Panc1 (cell line): Measurements from ENCODE around the gene SCYL2. TPM values are rescaled to one million over a fixed set of nuclear protein-coding genes. Genes with fewer than 3 reads are reported as not detected.

Source experiments
- ATAC-seq: fragments of 200-7000 bp; cut with Tn5 transposase; 2 replicates; pipeline ENCODE4 v1.9.1; 2020; ENCODE audit warnings: mild to moderate bottlenecking, moderate library complexity
- BruUV-seq: library from RNA; stranded (reverse); fragments of 400-500 nt; replicated peaks from 2 replicates; lab custom pipeline; 2021; lab: Mats Ljungman, UMichigan
- CTCF ChIA-PET: fragments of 300-600 bp; sonication (Branson Sonifier 250); formaldehyde crosslinking; loops from one replicate; lab custom pipeline; 2022; ENCODE audit warnings: antibody characterized with exemption; lab: Charles Lee
- POLR2A ChIA-PET: fragments of 300-600 bp; sonication (Branson Sonifier 250); formaldehyde crosslinking; loops from one replicate; lab custom pipeline; 2022; ENCODE audit warnings: antibody characterized with exemption; lab: Charles Lee
- DNase-seq: peaks from one replicate; pipeline ENCODE4 v3.0.0-alpha.2; 2010; ENCODE audit warnings: low read depth, low spot score
- H3K27ac ChIP-seq: 2 replicates; pipeline ENCODE4 v1.5.1; 2011; ENCODE audit warnings: mild to moderate bottlenecking, low read length, inconsistent platforms
- H3K27me3 ChIP-seq: fragments of 200-500 bp; sonication (Bioruptor generic); 2 replicates; pipeline ENCODE4 v1.6.0; 2014; ENCODE audit warnings: low read length, inconsistent platforms; ENCODE audit not compliant: control insufficient read depth, insufficient read depth
- H3K36me3 ChIP-seq: fragments of 200-500 bp; sonication (Bioruptor generic); 2 replicates; pipeline ENCODE4 v1.5.1; 2014; ENCODE audit warnings: inconsistent platforms, mild to moderate bottlenecking, low read length, moderate library complexity; ENCODE audit not compliant: control insufficient read depth, insufficient read depth
- H3K4me1 ChIP-seq: 2 replicates; pipeline ENCODE4 v1.5.1; 2011; ENCODE audit warnings: inconsistent platforms, mild to moderate bottlenecking, low read length, moderate library complexity; ENCODE audit not compliant: control insufficient read depth, insufficient read depth
- H3K4me3 ChIP-seq, 2 experiments: 2 replicates each; pipeline ENCODE4 v1.5.1; 2011 to 2012; ENCODE audit warnings: low read depth in 2 of 2, low read length in 2 of 2, mild to moderate bottlenecking in 2 of 2, inconsistent platforms in 1 of 2, moderate library complexity in 1 of 2
- H3K9me3 ChIP-seq: fragments of 200-500 bp; sonication (Bioruptor generic); 2 replicates; pipeline ENCODE4 v1.5.1; 2014; ENCODE audit warnings: low read depth, mild to moderate bottlenecking, inconsistent platforms, low read length, moderate library complexity; ENCODE audit not compliant: control insufficient read depth, insufficient read depth
- POLR2AphosphoS5 ChIP-seq: IDR thresholded peaks from 2 replicates; pipeline ENCODE4 v1.6.1; 2012; ENCODE audit warnings: mild to moderate bottlenecking, low read depth, low read length, moderate library complexity
- SIN3A ChIP-seq: IDR thresholded peaks from 2 replicates; pipeline ENCODE4 v1.6.1; 2012; ENCODE audit warnings: low read depth, mild to moderate bottlenecking, low read length, moderate library complexity, borderline replicate concordance; ENCODE audit not compliant: insufficient read depth
- TCF7L2 ChIP-seq: IDR thresholded peaks from 2 replicates; pipeline ENCODE4 v1.6.1; 2011; ENCODE audit warnings: mild to moderate bottlenecking, low read depth, low read length, inconsistent platforms
- in situ Hi-C: cut with HindIII; loops from 2 replicates; pipeline ENCODE4 v1.10.0; 2016; ENCODE audit warnings: low sequenced_read_pairs, low pct_unique_long_range_greater_than_20kb
- intact Hi-C: fragments of 100-400 bp; cut with micrococcal nuclease; formaldehyde crosslinking; loops from one replicate; pipeline ENCODE4 v1.10.0; 2022; ENCODE audit not compliant: unreplicated experiment
- total RNA-seq: library from RNA; stranded (reverse); gene quantifications from one replicate; pipeline ENCODE4 v1.2.1, GENCODE V29; 2021; ENCODE audit not compliant: unreplicated experiment
- TF ChIP-seq, protein P1 (sequence below): fragments of 450-650 bp; IDR thresholded peaks from 2 replicates; pipeline ENCODE4 v1.5.1; 2017; ENCODE audit warnings: mild to moderate bottlenecking
- TF ChIP-seq, protein P2 (sequence below), 2 experiments: IDR thresholded peaks; 2 replicates each; pipeline ENCODE4 v1.6.1; 2011 to 2012; ENCODE audit warnings: low read depth in 2 of 2, control low read depth in 1 of 2, low read length in 1 of 2, mild to moderate bottlenecking in 1 of 2, moderate library complexity in 1 of 2; ENCODE audit not compliant: insufficient read depth in 1 of 2

SCYL2 gene
- total RNA-seq, 1 experiment from 2014 or later: 45.3 TPM

DNA sequence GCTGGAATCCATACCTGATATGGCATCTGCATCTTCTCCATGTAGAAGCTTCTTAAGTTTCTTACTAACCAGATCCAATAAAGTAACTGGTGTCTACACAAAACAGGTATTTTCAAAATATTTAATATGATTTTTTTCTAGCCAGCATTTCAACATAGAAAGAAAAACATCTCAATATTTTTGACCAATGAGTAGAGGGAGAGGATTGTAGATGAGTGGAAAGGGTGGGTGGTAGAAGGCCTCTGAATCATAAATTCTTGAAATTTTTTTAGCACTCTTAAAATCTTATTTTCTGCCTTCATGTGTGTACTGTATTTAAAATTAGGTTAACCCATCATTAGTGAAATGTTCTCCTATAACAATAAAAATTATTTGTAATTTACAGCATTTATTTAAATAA, 18.1 kb upstream of the SCYL2 start:
- DNase-seq: no peak
- intact Hi-C loops: no loop called here

DNA sequence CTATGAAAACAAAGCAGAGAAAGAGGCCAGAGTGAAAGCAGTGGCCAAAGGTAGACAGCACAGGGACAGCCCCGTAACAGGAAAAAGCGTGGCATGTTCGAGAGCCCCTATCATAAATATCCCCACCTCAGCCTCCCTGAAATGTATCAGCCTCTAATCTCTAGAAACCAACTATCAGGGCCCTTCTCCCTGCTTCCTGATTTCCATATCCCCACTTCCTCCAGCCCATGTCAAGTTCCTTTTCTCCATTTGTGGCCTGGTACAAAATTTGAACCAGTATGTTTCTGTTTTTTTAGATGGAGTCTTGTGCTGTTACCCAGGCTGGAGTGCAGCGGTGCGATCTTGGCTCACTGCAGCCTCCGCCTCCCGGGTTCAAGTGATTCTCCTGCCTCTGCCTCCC, 17.0 kb upstream of the SCYL2 start:
- CTCF ChIA-PET: no interaction called here
- intact Hi-C loops: no loop called here
- BruUV-seq: no TSS peak
- Histone ChIP-seq H3K9me3 (no peaks in the 10 kb centered on the region), H3K4me3 (no peak overlapping the region), H3K27ac (no peak overlapping the region), H3K27me3 (no peaks in the 10 kb centered on the region), H3K36me3 (no peaks in the 10 kb centered on the region), H3K4me1 (no peaks in the 10 kb centered on the region)
- in situ Hi-C loops: no loop called here
- no peak for DNase-seq
- no peak for ATAC-seq
- POLR2A ChIA-PET: no interaction called here
- TF ChIP-seq, protein P1, sequence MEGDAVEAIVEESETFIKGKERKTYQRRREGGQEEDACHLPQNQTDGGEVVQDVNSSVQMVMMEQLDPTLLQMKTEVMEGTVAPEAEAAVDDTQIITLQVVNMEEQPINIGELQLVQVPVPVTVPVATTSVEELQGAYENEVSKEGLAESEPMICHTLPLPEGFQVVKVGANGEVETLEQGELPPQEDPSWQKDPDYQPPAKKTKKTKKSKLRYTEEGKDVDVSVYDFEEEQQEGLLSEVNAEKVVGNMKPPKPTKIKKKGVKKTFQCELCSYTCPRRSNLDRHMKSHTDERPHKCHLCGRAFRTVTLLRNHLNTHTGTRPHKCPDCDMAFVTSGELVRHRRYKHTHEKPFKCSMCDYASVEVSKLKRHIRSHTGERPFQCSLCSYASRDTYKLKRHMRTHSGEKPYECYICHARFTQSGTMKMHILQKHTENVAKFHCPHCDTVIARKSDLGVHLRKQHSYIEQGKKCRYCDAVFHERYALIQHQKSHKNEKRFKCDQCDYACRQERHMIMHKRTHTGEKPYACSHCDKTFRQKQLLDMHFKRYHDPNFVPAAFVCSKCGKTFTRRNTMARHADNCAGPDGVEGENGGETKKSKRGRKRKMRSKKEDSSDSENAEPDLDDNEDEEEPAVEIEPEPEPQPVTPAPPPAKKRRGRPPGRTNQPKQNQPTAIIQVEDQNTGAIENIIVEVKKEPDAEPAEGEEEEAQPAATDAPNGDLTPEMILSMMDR: no peak
- no peak for TF ChIP-seq SIN3A
- no peak for TF ChIP-seq POLR2AphosphoS5
- TF ChIP-seq TCF7L2: no peak
- TF ChIP-seq, protein P2, sequence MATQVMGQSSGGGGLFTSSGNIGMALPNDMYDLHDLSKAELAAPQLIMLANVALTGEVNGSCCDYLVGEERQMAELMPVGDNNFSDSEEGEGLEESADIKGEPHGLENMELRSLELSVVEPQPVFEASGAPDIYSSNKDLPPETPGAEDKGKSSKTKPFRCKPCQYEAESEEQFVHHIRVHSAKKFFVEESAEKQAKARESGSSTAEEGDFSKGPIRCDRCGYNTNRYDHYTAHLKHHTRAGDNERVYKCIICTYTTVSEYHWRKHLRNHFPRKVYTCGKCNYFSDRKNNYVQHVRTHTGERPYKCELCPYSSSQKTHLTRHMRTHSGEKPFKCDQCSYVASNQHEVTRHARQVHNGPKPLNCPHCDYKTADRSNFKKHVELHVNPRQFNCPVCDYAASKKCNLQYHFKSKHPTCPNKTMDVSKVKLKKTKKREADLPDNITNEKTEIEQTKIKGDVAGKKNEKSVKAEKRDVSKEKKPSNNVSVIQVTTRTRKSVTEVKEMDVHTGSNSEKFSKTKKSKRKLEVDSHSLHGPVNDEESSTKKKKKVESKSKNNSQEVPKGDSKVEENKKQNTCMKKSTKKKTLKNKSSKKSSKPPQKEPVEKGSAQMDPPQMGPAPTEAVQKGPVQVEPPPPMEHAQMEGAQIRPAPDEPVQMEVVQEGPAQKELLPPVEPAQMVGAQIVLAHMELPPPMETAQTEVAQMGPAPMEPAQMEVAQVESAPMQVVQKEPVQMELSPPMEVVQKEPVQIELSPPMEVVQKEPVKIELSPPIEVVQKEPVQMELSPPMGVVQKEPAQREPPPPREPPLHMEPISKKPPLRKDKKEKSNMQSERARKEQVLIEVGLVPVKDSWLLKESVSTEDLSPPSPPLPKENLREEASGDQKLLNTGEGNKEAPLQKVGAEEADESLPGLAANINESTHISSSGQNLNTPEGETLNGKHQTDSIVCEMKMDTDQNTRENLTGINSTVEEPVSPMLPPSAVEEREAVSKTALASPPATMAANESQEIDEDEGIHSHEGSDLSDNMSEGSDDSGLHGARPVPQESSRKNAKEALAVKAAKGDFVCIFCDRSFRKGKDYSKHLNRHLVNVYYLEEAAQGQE (IDR thresholded peaks at IDR 0.05; ENCODE audit: insufficient read depth in 1 of 2, low read depth in 2 of 2, low read length in 1 of 2): no peak

More for the DNA sequence above, 18.1 kb upstream of the SCYL2 start:
- Histone ChIP-seq H3K9me3 (no peaks in the 10 kb centered on the region), H3K4me1 (no peaks in the 10 kb centered on the region), H3K4me3 (no peak overlapping the region), H3K27me3 (no peaks in the 10 kb centered on the region), H3K27ac (no peak overlapping the region), H3K36me3 (no peaks in the 10 kb centered on the region)
- in situ Hi-C loops: no loop called here
- no peak for ATAC-seq
- ChIA-PET POLR2A (no interaction called here), CTCF (no interaction called here)
- TF ChIP-seq SIN3A: no peak
- no peak for TF ChIP-seq POLR2AphosphoS5
- TF ChIP-seq, protein P1: no peak
- TF ChIP-seq TCF7L2: no peak
- TF ChIP-seq, protein P2 (IDR thresholded peaks at IDR 0.05; ENCODE audit: insufficient read depth in 1 of 2, low read depth in 2 of 2, low read length in 1 of 2): no peak
- BruUV-seq: no TSS peak
